MM.1S (cell line): ENCODE results near the gene FAM131A.

ENCODE experiments used
- DNase-seq: peaks from one replicate; pipeline ENCODE4 v3.0.0-alpha.2; 2015
- H2AFZ ChIP-seq: fragments of 300-600 bp; sonication (generic); 2 replicates; pipeline ENCODE4 v1.6.0; 2016; ENCODE audit warnings: antibody characterized with exemption, low read length
- H3F3A ChIP-seq: fragments of 300-600 bp; sonication (generic); 2 replicates; pipeline ENCODE4 v1.6.1; 2016; ENCODE audit warnings: mild to moderate bottlenecking, antibody characterized with exemption, low read length, moderate library complexity, mixed read lengths; ENCODE audit not compliant: insufficient read depth
- H3K27ac ChIP-seq: fragments of 300-600 bp; sonication (generic); 2 replicates; pipeline ENCODE4 v1.5.1; 2016; ENCODE audit warnings: mild to moderate bottlenecking, low read length
- H3K27me3 ChIP-seq: fragments of 300-600 bp; sonication (generic); replicated peaks from 2 replicates; pipeline ENCODE4 v1.6.0; 2016; ENCODE audit warnings: low read length; ENCODE audit not compliant: insufficient read depth
- H3K36me3 ChIP-seq: fragments of 300-600 bp; sonication (generic); replicated peaks from 2 replicates; pipeline ENCODE4 v1.6.1; 2016; ENCODE audit warnings: mild to moderate bottlenecking, low read length, mixed read lengths; ENCODE audit not compliant: insufficient read depth
- H3K4me1 ChIP-seq: fragments of 300-600 bp; sonication (generic); 2 replicates; pipeline ENCODE4 v1.6.1; 2016; ENCODE audit warnings: low read length, mixed read lengths
- H3K4me2 ChIP-seq: fragments of 300-600 bp; sonication (generic); 2 replicates; pipeline ENCODE4 v1.6.0; 2016; ENCODE audit warnings: low read depth, low read length
- H3K4me3 ChIP-seq: fragments of 300-600 bp; sonication (generic); 2 replicates; pipeline ENCODE4 v1.5.1; 2016; ENCODE audit warnings: low read length, mixed read lengths
- H3K79me2 ChIP-seq: fragments of 300-600 bp; sonication (generic); 2 replicates; pipeline ENCODE4 v1.6.1; 2016; ENCODE audit warnings: mixed run types, low read length, mixed read lengths
- H3K9ac ChIP-seq: fragments of 300-600 bp; sonication (generic); 2 replicates; pipeline ENCODE4 v1.6.1; 2016; ENCODE audit warnings: low read length, mixed read lengths
- H3K9me2 ChIP-seq: fragments of 300-600 bp; sonication (generic); replicated peaks from 2 replicates; pipeline ENCODE4 v1.6.1; 2016; ENCODE audit warnings: mild to moderate bottlenecking, low read length, mixed read lengths; ENCODE audit not compliant: insufficient read depth
- H3K9me3 ChIP-seq: fragments of 300-600 bp; sonication (generic); replicated peaks from 2 replicates; pipeline ENCODE4 v1.6.1; 2016; ENCODE audit warnings: mild to moderate bottlenecking, low read length, mixed read lengths; ENCODE audit not compliant: insufficient read depth
- H4K20me1 ChIP-seq: fragments of 300-600 bp; sonication (generic); 2 replicates; pipeline ENCODE4 v1.6.1; 2016; ENCODE audit warnings: mild to moderate bottlenecking, low read length, moderate library complexity, mixed read lengths; ENCODE audit not compliant: insufficient read depth
- EZH2 ChIP-seq: fragments of 300-600 bp; sonication (generic); optimal IDR thresholded peaks from 2 replicates; pipeline ENCODE3; 2017; ENCODE audit warnings: low read depth, mild to moderate bottlenecking, antibody characterized with exemption, low read length, mixed read lengths
- EZH2phosphoT487 ChIP-seq: fragments of 300-600 bp; sonication (generic); IDR thresholded peaks from 2 replicates; pipeline ENCODE4 v1.6.1; 2018; ENCODE audit warnings: antibody characterized with exemption, low read length
- TF ChIP-seq, protein P1 (sequence below): fragments of 300-600 bp; sonication (generic); IDR thresholded peaks from 2 replicates; pipeline ENCODE4 v1.5.1; 2016; ENCODE audit warnings: antibody characterized with exemption, low read length, mixed read lengths

FAM131A gene

GRCh38 chr3:184354121-184354728, 16.8 kb downstream of the FAM131A start:
- no peak overlapping the region for H3K4me2 ChIP-seq
- H3K9me3 ChIP-seq, result no peaks in the 10 kb centered on the region
- no peak for TF ChIP-seq EZH2phosphoT487
- TF ChIP-seq EZH2, result no peak
- TF ChIP-seq, protein P1, sequence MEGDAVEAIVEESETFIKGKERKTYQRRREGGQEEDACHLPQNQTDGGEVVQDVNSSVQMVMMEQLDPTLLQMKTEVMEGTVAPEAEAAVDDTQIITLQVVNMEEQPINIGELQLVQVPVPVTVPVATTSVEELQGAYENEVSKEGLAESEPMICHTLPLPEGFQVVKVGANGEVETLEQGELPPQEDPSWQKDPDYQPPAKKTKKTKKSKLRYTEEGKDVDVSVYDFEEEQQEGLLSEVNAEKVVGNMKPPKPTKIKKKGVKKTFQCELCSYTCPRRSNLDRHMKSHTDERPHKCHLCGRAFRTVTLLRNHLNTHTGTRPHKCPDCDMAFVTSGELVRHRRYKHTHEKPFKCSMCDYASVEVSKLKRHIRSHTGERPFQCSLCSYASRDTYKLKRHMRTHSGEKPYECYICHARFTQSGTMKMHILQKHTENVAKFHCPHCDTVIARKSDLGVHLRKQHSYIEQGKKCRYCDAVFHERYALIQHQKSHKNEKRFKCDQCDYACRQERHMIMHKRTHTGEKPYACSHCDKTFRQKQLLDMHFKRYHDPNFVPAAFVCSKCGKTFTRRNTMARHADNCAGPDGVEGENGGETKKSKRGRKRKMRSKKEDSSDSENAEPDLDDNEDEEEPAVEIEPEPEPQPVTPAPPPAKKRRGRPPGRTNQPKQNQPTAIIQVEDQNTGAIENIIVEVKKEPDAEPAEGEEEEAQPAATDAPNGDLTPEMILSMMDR, result peak; percentile 91
- H3F3A ChIP-seq, result no peaks in the 10 kb centered on the region
- H3K27ac ChIP-seq, result no peak overlapping the region
- no peaks in the 10 kb centered on the region for H3K36me3 ChIP-seq
- H3K4me1 ChIP-seq, result no peaks in the 10 kb centered on the region
- no peaks in the 10 kb centered on the region for H3K79me2 ChIP-seq
- H2AFZ ChIP-seq, result no peak overlapping the region
- H4K20me1 ChIP-seq, result no peaks in the 10 kb centered on the region
- no peaks in the 10 kb centered on the region for H3K9me2 ChIP-seq
- peak; percentile 36 for DNase-seq
- no peak overlapping the region for H3K4me3 ChIP-seq
- no peak overlapping the region for H3K9ac ChIP-seq
- no peaks in the 10 kb centered on the region for H3K27me3 ChIP-seq

- Histone ChIP-seq H3K4me2 (no peak overlapping the region), H3K9me3 (no peaks in the 10 kb centered on the region), H4K20me1 (no peaks in the 10 kb centered on the region), H2AFZ (no peak overlapping the region), H3K9me2 (no peaks in the 10 kb centered on the region), H3F3A (no peaks in the 10 kb centered on the region), H3K27ac (no peak overlapping the region), H3K27me3 (no peaks in the 10 kb centered on the region), H3K9ac (no peak overlapping the region), H3K79me2 (no peaks in the 10 kb centered on the region), H3K36me3 (no peaks in the 10 kb centered on the region), H3K4me1 (no peaks in the 10 kb centered on the region), H3K4me3 (no peak overlapping the region)
- TF ChIP-seq EZH2phosphoT487, result no peak
- DNase-seq, result no peak
Measured at GRCh38 chr3:184354754-184355153, 17.4 kb downstream of the FAM131A start.

- Histone ChIP-seq H3K27ac (no peak overlapping the region), H3K9me2 (no peaks in the 10 kb centered on the region), H3K9me3 (no peaks in the 10 kb centered on the region), H3K4me2 (no peak overlapping the region), H3K4me1 (no peaks in the 10 kb centered on the region), H3K9ac (no peak overlapping the region), H3K36me3 (no peaks in the 10 kb centered on the region), H3K79me2 (no peaks in the 10 kb centered on the region), H2AFZ (no peak overlapping the region), H3F3A (no peaks in the 10 kb centered on the region), H3K4me3 (no peak overlapping the region), H4K20me1 (no peaks in the 10 kb centered on the region), H3K27me3 (no peaks in the 10 kb centered on the region)
- TF ChIP-seq EZH2phosphoT487 (no peak), EZH2 (no peak)
- TF ChIP-seq, protein P1, result no peak
- DNase-seq, result no peak
Measured at GRCh38 chr3:184355261-184356040, 18.1 kb downstream of the FAM131A start.
